Naive thymus-derived CD4-positive, alpha-beta T cell (primary cell): Measurements from ENCODE around the gene CORT. TPM values are rescaled to one million over a fixed set of nuclear protein-coding genes. Genes with fewer than 3 reads are reported as not detected.
"Not testable (repeated sequence)": the region's sequence is repeated elsewhere in the genome, so short reads cannot be mapped to it uniquely, and the experiment has no call there.

Source experiments
- ATAC-seq: fragments of 150-1000 bp; cut with Tn5 transposase; 2 replicates; pipeline ENCODE4 v1.10.0; 2021; ENCODE audit warnings: mild to moderate bottlenecking, moderate library complexity
- CTCF ChIA-PET: fragments of 350-600 bp; sonication (Branson Sonifier 250); formaldehyde crosslinking; loops from one replicate; lab custom pipeline; 2021; ENCODE audit warnings: antibody characterized with exemption; lab: Charles Lee
- POLR2A ChIA-PET: fragments of 350-600 bp; sonication (Branson Sonifier 250); formaldehyde crosslinking; loops from one replicate; lab custom pipeline; 2021; ENCODE audit warnings: antibody characterized with exemption, inconsistent platforms; lab: Charles Lee
- DNase-seq, 9 donors: peaks; one replicate each; pipeline versions ENCODE4 v3.0.0 to v3.0.0-alpha.2; 2020 to 2022; ENCODE audit warnings: mixed read lengths in 1 of 9
- H3K27ac ChIP-seq: one replicate; pipeline ENCODE4 v1.7.0; 2013; ENCODE audit warnings: mild to moderate bottlenecking, low read depth, low read length, moderate library complexity
- H3K27me3 ChIP-seq, 2 donors: one replicate each; pipeline ENCODE4 v1.7.0; 2013; ENCODE audit warnings: low read length in 2 of 2, mild to moderate bottlenecking in 2 of 2, moderate library complexity in 2 of 2; ENCODE audit not compliant: control insufficient read depth in 2 of 2, insufficient read depth in 2 of 2
- H3K36me3 ChIP-seq, 3 experiments: 1 replicate in 2 of 3; 2 replicates in 1 of 3; pipeline ENCODE4 v1.7.0; 2013; ENCODE audit warnings: low read length in 3 of 3, mild to moderate bottlenecking in 3 of 3, moderate library complexity in 1 of 3; ENCODE audit not compliant: insufficient read depth in 3 of 3, control insufficient read depth in 2 of 3
- H3K4me1 ChIP-seq, 2 donors: one replicate each; pipeline ENCODE4 v1.7.0; 2013; ENCODE audit warnings: low read length in 2 of 2, mild to moderate bottlenecking in 2 of 2, moderate library complexity in 1 of 2; ENCODE audit not compliant: control insufficient read depth in 2 of 2, insufficient read depth in 2 of 2
- H3K4me3 ChIP-seq: 2 replicates; pipeline ENCODE4 v1.7.0; 2013; ENCODE audit warnings: mild to moderate bottlenecking, low read length
- H3K9me3 ChIP-seq, 3 experiments: 1 replicate in 2 of 3; 2 replicates in 1 of 3; pipeline ENCODE4 v1.7.0; 2013; ENCODE audit warnings: low read length in 3 of 3; ENCODE audit not compliant: control insufficient read depth in 2 of 3
- H3K27ac Mint-ChIP-seq, 9 donors: one replicate each; pipeline ENCODE4 v1.8.0; 2020 to 2022; ENCODE audit warnings: mixed read lengths in 9 of 9, mild to moderate bottlenecking in 8 of 9, moderate library complexity in 5 of 9, inconsistent platforms in 2 of 9
- H3K27me3 Mint-ChIP-seq, 5 donors: one replicate each; pipeline ENCODE4 v1.8.0; 2021 to 2022; ENCODE audit warnings: mixed read lengths in 5 of 5, mild to moderate bottlenecking in 1 of 5
- H3K36me3 Mint-ChIP-seq, 5 donors: one replicate each; pipeline ENCODE4 v1.8.0; 2020 to 2022; ENCODE audit warnings: mixed read lengths in 5 of 5, mild to moderate bottlenecking in 3 of 5, inconsistent platforms in 1 of 5
- H3K4me1 Mint-ChIP-seq, 7 donors: one replicate each; pipeline ENCODE4 v1.8.0; 2020 to 2022; ENCODE audit warnings: mixed read lengths in 7 of 7, mild to moderate bottlenecking in 3 of 7, inconsistent platforms in 1 of 7
- H3K4me3 Mint-ChIP-seq, 10 donors: one replicate each; pipeline ENCODE4 v1.8.0; 2020 to 2022; ENCODE audit warnings: mild to moderate bottlenecking in 10 of 10, mixed read lengths in 10 of 10, moderate library complexity in 6 of 10, inconsistent platforms in 2 of 10
- H3K9me3 Mint-ChIP-seq, 11 donors: one replicate each; pipeline ENCODE4 v1.8.0; 2020 to 2022; ENCODE audit warnings: mixed read lengths in 11 of 11, mild to moderate bottlenecking in 4 of 11, inconsistent platforms in 1 of 11, moderate library complexity in 1 of 11
- intact Hi-C, 2 donors: fragments of 100-400 bp; cut with micrococcal nuclease; formaldehyde crosslinking; loops; one replicate each; pipeline ENCODE4 v1.15.1; 2023
- polyA plus RNA-seq, 2 donors: library from polyadenylated mRNA; unstranded; fragments of 300-500 nt; fragmentation: Illumina TruSeq; gene quantifications; one replicate each; pipeline ENCODE4 v1.2.3, GENCODE V29; 2021
- total RNA-seq, 6 experiments: library from RNA in 5 of 6; stranded (reverse) in 5 of 6; gene quantifications; 1 replicate in 5 of 6; 2 replicates in 1 of 6; pipeline ENCODE4 v1.2.3 and lab custom pipeline; 2021 to 2026

Gene CORT
- total and polyA plus RNA-seq, 7 experiments from 2014 or later, result 0.27 to 0.90 TPM; not detected in 5

GRCh38 chr1:10451287-10451686 is 1.5 kb downstream of the CORT start:
- ChIA-PET CTCF (interaction anchor here (0.6 to 0.7 kb wide), 2 partner anchors 11 to 511 kb away, joined by 3 to 4 read pairs; no protein-coding TSS in a partner anchor), POLR2A (interaction anchor here (0.7 kb wide), 1 partner anchor 129 kb away, joined by 4 read pairs; no protein-coding TSS in a partner anchor)
- no peak overlapping the region for H3K4me3 Mint-ChIP-seq
- DNase-seq, result no peak
- H3K36me3 Mint-ChIP-seq, result peaks cover 0 to 10% (median 3%) of the 10 kb centered on the region in 5 donors
- intact Hi-C loops, result no loop called here
- no peaks in the 10 kb centered on the region for H3K27me3 ChIP-seq
- no peak for ATAC-seq
- H3K4me1 Mint-ChIP-seq, result peaks cover 0 to 4% (median 0%) of the 10 kb centered on the region in 7 donors
- no peak overlapping the region for H3K27ac Mint-ChIP-seq
- H3K27me3 Mint-ChIP-seq, result peaks cover 0 to 8% (median 0%) of the 10 kb centered on the region in 5 donors
- H3K9me3 ChIP-seq, result no peaks in the 10 kb centered on the region
- H3K4me1 ChIP-seq, result no peaks in the 10 kb centered on the region
- H3K36me3 ChIP-seq, result no peaks in the 10 kb centered on the region
- no peak overlapping the region for H3K27ac ChIP-seq
- no peak overlapping the region for H3K4me3 ChIP-seq
- H3K9me3 Mint-ChIP-seq, result no peaks in the 10 kb centered on the region

DNA sequence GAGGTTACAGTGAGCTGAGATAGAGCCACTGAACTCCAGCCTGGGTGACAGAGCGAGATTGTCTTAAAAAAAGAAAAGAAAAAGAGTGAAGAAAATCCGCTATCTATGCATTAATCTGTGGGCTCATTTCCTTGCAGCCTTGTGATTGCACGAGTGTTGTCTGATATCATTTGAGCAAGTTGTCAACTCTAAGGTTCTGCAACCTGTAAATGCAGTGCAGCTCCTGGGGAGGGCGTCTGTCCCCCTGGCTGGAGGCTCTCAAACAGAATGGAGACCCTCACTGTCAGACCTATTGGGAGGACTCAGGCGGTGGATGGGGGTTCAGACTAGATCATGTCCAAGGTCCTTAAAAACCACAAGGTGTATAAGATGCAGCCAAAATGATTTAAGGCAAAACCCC is 6.2 kb downstream of the CORT start:
- POLR2A ChIA-PET, result no interaction called here
- H3K36me3 ChIP-seq, result peaks cover 0 to 5% (median 0%) of the 10 kb centered on the region in 3 experiments
- H3K4me1 ChIP-seq, result no peaks in the 10 kb centered on the region
- no peaks in the 10 kb centered on the region for H3K27me3 ChIP-seq
- H3K4me3 ChIP-seq, result no peak overlapping the region
- Mint-ChIP-seq H3K36me3 (peaks cover 0 to 16% (median 6%) of the 10 kb centered on the region in 5 donors), H3K27ac (peak overlapping the region in 3 of 9 donors; percentile 43 to 59 (median 45)), H3K9me3 (no peaks in the 10 kb centered on the region), H3K27me3 (peaks cover 0 to 6% (median 0%) of the 10 kb centered on the region in 5 donors), H3K4me3 (no peak overlapping the region), H3K4me1 (peaks cover 0 to 14% (median 9%) of the 10 kb centered on the region in 7 donors)
- CTCF ChIA-PET, result interaction anchor here (0.6 kb wide), 2 partner anchors 8 to 28 kb away, joined by 3 to 8 read pairs; no protein-coding TSS in a partner anchor
- intact Hi-C loops, result no loop called here
- DNase-seq (no peak), ATAC-seq (no peak)
- no peaks in the 10 kb centered on the region for H3K9me3 ChIP-seq
- H3K27ac ChIP-seq, result no peak overlapping the region

- Histone ChIP-seq H3K4me3 (no peak overlapping the region), H3K27ac (no peak overlapping the region), H3K9me3 (no peaks in the 10 kb centered on the region), H3K4me1 (no peaks in the 10 kb centered on the region), H3K27me3 (no peaks in the 10 kb centered on the region), H3K36me3 (peaks cover 0 to 11% (median 0%) of the 10 kb centered on the region in 3 experiments)
- H3K4me1 Mint-ChIP-seq, result peaks cover 0 to 14% (median 9%) of the 10 kb centered on the region in 7 donors
- intact Hi-C loops, result no loop called here
- H3K9me3 Mint-ChIP-seq, result no peaks in the 10 kb centered on the region
- peaks cover 0 to 18% (median 12%) of the 10 kb centered on the region in 5 donors for H3K36me3 Mint-ChIP-seq
- H3K4me3 Mint-ChIP-seq, result no peak overlapping the region
- H3K27ac Mint-ChIP-seq, result peak overlapping the region in 1 of 9 donors; percentile 65
- POLR2A ChIA-PET, result no interaction called here
- H3K27me3 Mint-ChIP-seq, result peaks cover 0 to under 1% (median 0%) of the 10 kb centered on the region in 5 donors
- DNase-seq (no peak), ATAC-seq (no peak)
- CTCF ChIA-PET, result interaction anchor here (0.6 kb wide), 1 partner anchor 28 kb away, joined by 3 read pairs; no protein-coding TSS in a partner anchor
Measured at GRCh38 chr1:10456661-10457060, 6.8 kb downstream of the CORT start.

DNA sequence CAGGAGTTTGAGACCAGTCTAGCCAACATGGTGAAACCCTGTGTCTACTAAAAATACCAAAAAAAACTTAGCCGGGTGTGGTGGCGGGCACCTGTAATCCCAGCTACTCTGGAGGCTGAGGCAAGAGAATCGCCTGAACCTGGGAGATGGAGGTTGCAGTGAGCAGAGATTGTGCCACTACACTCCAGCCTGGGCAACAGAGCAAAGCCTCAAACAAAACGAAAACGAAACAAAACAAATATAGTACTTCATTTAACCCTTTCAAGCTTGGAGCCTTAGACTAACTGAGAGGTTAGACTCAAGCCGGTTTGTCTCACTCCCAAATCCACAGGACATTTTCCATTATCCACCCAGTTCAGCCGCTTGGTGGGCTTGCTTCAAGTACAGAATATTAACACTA is 7.6 kb downstream of the CORT start:
- ATAC-seq, H3K4me1 ChIP-seq, intact Hi-C loops, DNase-seq, H3K27me3 ChIP-seq, H3K9me3 Mint-ChIP-seq, H3K4me3 ChIP-seq, H3K27me3 Mint-ChIP-seq, POLR2A ChIA-PET, H3K9me3 ChIP-seq, H3K27ac ChIP-seq: not testable (repeated sequence)
- peak overlapping the region in 1 of 10 donors; percentile 37 for H3K4me3 Mint-ChIP-seq
- peaks cover 0 to 16% (median 0%) of the 10 kb centered on the region in 3 experiments for H3K36me3 ChIP-seq
- CTCF ChIA-PET, result interaction anchor here (0.6 kb wide), 1 partner anchor 430 kb away, joined by 3 read pairs; no protein-coding TSS in a partner anchor
- H3K27ac Mint-ChIP-seq, result peak overlapping the region in 4 of 9 donors; percentile 12 to 59 (median 39)
- peaks cover 0 to 14% (median 9%) of the 10 kb centered on the region in 7 donors for H3K4me1 Mint-ChIP-seq
- H3K36me3 Mint-ChIP-seq, result peaks cover 0 to 18% (median 15%) of the 10 kb centered on the region in 5 donors

DNA sequence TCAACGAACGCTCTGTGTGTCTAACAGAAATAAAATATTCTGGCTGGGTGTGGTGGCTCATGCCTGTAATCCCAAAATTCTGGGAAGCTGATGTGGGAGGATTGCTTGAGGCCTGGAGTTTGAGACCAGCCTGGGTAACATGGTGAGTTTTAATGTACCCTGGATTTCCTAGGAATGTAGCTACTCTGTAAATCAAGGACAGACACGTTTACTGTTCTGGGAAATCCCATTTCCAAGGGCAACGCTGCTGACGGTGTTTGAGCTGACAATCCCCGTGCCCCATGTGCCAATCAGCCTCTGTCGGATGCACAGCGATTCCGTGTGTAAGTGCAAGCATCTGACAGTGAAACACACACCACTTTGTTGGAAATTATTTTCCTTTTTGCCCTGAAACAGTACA is 8.0 kb downstream of the CORT start:
- DNase-seq (no peak), ATAC-seq (no peak)
- H3K36me3 ChIP-seq, result peaks cover 0 to 20% (median 0%) of the 10 kb centered on the region in 3 experiments
- CTCF ChIA-PET, result interaction anchor here (0.6 kb wide), 1 partner anchor 429 kb away, joined by 3 read pairs; no protein-coding TSS in a partner anchor
- peaks cover 0 to 20% (median 17%) of the 10 kb centered on the region in 5 donors for H3K36me3 Mint-ChIP-seq
- intact Hi-C loops, result no loop called here
- no peaks in the 10 kb centered on the region for H3K9me3 ChIP-seq
- H3K27me3 ChIP-seq, result no peaks in the 10 kb centered on the region
- H3K4me3 Mint-ChIP-seq, result peak overlapping the region in 1 of 10 donors; percentile 37
- peak overlapping the region in 7 of 9 donors; percentile 12 to 82 (median 40) for H3K27ac Mint-ChIP-seq
- no peak overlapping the region for H3K27ac ChIP-seq
- no peaks in the 10 kb centered on the region for H3K9me3 Mint-ChIP-seq
- H3K4me3 ChIP-seq, result no peak overlapping the region
- POLR2A ChIA-PET, result no interaction called here
- H3K4me1 ChIP-seq, result no peaks in the 10 kb centered on the region
- peaks cover 0 to 14% (median 9%) of the 10 kb centered on the region in 7 donors for H3K4me1 Mint-ChIP-seq
- H3K27me3 Mint-ChIP-seq, result no peaks in the 10 kb centered on the region

- Histone ChIP-seq H3K9me3 (no peaks in the 10 kb centered on the region), H3K4me1 (no peaks in the 10 kb centered on the region), H3K27me3 (no peaks in the 10 kb centered on the region), H3K36me3 (peaks cover 0 to 30% (median 3%) of the 10 kb centered on the region in 3 experiments), H3K27ac (no peak overlapping the region), H3K4me3 (no peak overlapping the region)
- H3K27ac Mint-ChIP-seq, result no peak overlapping the region
- intact Hi-C loops, result no loop called here
- H3K36me3 Mint-ChIP-seq, result peaks cover 0 to 25% (median 17%) of the 10 kb centered on the region in 5 donors
- ChIA-PET CTCF (interaction anchor here (0.5 kb wide), 1 partner anchor 837 kb away, joined by 3 read pairs; no protein-coding TSS in a partner anchor), POLR2A (no interaction called here)
- H3K4me1 Mint-ChIP-seq, result peaks cover 0 to 14% (median 9%) of the 10 kb centered on the region in 7 donors
- no peak overlapping the region for H3K4me3 Mint-ChIP-seq
- DNase-seq (no peak), ATAC-seq (no peak)
- H3K27me3 Mint-ChIP-seq, result no peaks in the 10 kb centered on the region
- H3K9me3 Mint-ChIP-seq, result no peaks in the 10 kb centered on the region
Measured at GRCh38 chr1:10459184-10459583, 9.4 kb downstream of the CORT start.
